ENCODE measurements around the gene DCAF6.
"Not testable (repeated sequence)": the region's sequence is repeated elsewhere in the genome, so short reads cannot be mapped to it uniquely, and the experiment has no call there.

The DCAF6 gene

GRCh38 chr1:167924102-167924501 is 12.4 kb upstream of the DCAF6 start:
- no peak for DNase-seq

DNA sequence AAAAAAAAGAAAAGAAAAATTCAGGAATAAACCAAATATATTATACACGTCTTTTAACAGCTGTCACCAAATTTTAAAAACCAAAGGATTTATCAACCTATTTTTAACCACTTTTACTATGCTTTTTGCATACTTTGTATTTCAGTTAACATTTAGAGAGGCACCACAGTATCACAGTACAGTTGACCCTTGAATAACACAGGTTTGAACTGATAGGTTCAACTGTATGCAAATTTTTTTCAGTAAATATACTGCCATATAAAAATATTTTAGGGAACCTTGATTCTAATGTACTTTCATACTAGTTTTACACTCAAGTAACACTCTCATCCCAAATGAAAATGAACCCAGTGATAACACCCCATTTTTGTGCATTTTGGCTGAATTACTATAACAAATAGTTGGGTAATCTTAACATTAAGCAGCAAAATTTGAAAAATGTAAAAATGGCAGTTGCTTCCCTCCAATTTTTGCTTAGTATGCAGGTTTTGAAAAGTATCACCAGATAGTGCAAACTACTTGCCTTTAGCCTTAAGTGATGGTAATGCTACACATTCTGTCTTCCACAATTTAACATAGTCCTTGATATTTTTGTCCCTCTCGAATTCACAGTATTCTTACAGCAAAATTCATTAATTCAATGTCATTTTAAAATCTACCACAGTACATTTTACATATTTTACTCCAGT is 11.8 kb upstream of the DCAF6 start:
- DNase-seq = no peak

DNA sequence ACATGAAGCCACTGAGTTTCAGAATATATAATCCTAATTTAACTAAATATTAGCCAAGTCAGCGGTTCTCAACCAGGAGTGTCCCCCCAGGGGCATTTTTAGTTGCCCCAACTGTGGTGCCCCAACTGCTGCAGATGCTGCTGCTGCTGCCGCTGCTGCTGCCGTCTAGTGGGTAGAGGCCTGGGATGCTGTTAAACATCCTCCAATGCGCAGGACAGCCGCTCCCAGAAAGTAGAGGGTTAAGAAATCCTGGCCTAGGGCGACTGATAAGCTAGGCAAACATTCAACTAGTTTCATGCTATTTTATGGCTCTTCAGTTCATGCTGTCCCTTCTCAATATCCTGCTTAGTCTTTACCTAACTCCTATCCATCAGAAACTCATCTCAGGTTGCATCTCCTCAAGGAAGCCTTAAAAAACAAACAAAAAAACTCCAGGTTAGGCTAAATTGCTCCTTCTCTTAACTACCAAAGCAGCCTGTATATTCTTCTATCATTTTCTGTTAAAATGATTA is 9.9 kb upstream of the DCAF6 start:
- no peak for DNase-seq

- no peak for DNase-seq
Observed at GRCh38 chr1:167927046-167927754, 9.3 kb upstream of the DCAF6 start.

GRCh38 chr1:167928457-167928852 is 8.0 kb upstream of the DCAF6 start:
- DNase-seq = no peak

DNA sequence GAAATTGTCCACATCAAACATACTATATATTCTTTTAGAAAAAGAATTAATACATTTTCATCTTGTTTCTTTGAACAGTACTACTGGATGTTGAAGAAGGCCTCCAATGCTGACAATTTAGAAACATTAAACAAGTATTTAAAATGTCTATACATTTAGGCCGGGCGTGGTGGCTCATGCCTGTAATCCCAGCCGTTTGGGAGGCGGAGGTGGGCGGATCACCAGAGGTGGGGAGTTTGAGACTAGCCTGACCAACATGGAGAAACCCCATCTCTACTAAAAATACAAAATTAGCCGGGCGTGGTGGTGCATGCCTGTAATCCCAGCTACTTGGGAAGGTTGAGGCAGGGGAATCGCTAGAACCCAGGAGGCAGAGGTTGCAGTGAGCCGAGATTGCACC is 7.6 kb upstream of the DCAF6 start:
- not testable (repeated sequence) for DNase-seq

DNA sequence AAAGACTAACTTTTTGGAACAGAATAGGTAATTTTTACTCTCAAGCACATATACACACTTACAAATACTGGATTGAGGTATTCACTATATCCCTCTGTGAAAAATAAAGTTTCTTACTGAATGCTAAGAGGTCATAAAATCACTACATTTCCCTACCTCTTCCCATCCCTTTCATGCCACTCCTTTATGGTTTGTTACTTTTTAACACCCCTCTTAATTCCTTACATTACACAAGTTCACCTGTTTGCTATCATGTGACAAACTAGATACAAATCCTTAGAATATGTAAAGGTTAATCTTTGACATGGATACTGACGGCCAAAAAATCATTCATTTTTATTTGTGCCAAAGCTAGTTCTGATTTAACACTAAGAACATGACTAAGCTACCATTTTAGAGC is 6.8 kb upstream of the DCAF6 start:
- no peak for DNase-seq

- no peak for DNase-seq
Observed at GRCh38 chr1:167933788-167934187, 2.7 kb upstream of the DCAF6 start.

GRCh38 chr1:167934426-167935215 is 1.9 kb upstream of the DCAF6 start:
- no peak for DNase-seq

DNA sequence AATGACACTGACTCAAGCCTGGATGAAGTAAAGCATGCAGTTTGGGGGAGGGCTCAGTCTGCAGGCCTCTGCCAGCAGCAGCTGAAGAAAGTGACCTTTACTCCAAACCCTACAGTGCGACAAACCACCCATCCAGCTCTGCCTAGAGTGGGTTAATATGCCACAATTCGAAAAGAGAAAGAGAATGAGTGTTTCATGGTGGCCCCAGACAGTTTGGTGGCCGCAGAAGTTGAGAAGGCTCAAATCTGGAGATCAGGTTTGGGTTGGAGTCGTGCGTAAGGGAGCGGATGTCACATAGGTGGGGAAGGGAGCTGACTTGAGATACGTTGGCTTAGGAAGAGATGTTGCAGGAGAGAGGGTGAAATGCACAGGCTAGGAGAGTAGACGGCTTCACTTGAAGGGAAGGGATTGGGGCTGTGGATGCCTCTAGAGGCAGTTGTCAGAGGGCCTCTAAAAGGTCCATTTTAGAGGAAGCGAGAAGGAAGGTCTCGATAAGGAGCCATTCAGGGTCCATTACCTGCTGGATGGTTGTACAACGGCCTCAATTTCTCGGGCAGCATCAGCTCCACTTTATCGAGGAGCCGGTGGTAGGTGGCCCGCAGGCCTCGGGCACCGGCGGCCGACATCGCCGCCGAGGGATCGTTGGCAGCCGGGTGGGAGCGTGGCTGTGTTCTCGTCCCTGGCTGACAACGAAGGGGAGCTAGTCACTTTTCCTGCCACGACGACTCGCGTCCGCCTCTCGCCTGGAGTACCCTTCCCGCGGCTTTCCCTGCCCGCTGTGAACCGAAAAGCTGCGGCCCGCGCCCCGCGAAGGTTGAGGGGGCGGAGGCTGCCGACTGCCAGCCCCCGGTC is 1.0 kb upstream of the DCAF6 start:
- peak; percentile 35 for DNase-seq

DNA sequence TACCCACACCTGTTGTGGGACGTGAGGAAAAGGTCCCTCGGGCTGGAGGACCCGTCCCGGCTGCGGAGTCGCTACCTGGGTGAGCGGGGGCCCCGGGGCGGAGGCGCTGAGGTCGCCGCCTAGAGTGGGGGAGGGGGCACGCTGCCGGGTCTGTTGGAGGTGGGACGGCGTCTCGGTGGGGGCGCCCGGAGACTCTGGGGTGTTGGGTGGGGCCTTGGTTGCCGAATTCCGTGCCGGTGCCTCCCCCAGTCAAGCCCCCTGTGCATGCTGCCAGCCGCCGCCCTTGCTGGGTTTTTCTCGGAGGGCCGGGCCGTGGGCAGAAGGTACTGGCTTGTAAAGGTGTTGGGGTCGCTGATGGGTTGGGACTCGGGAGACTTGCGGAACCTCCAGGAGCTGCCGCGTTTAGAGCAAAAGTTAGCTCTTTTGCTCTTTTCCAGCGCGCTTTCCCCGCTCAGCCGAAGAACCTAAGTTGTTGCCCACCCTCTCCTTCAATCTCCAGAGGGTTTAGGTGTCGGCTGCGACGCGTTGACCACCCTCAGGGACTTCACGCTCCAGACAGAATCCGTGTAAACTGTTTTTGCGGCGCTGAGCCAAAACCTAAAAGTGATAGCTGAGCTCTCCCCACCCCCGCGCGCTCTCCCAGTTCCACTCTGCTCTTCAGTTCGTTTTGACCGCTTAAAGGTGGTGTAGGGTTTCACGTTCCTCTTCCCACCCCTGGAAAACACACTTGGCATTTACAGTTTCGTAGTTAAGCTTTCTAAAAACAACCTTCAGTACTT is 636 bp downstream of the DCAF6 start, which contains the start of gene MPC2:
MPC2 (minus strand) TSS at position 143 of the 779 bp plus-strand sequence. CDS start 1,231 bp downstream, outside the sequence.
- DNase-seq = peak; percentile 66

GRCh38 chr1:167937709-167938010 is 1.2 kb downstream of the DCAF6 start:
- DNase-seq = no peak

DNA sequence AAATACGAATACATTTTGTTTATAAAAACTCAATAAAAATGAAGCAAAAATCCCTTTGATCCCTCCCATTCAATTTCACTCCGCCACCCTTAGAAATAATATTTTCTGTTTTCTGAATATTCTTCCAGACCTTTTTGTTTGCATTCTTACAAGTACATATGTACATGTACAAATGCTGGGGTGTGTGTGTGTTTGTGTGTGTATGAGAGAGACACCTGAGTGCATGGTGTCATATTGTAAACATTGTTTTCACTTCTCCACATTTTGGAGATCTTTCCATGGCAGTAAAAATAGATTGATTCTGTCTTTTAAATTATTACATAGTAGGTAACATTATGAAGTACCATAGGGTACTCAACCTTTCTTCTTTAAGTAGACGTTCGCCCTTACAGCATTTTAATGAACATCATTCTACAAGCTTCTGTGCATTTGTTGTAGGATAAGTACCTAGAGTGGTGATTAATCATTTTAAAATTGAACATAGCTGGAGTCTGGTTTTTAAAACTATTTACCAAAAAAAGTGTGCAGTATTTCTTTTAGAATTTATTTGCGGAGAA is 1.7 kb downstream of the DCAF6 start:
- no peak for DNase-seq

GRCh38 chr1:167940264-167940663 is 3.8 kb downstream of the DCAF6 start:
- DNase-seq = no peak

GRCh38 chr1:167943541-167943940 is 7.1 kb downstream of the DCAF6 start:
- DNase-seq = no peak

DNA sequence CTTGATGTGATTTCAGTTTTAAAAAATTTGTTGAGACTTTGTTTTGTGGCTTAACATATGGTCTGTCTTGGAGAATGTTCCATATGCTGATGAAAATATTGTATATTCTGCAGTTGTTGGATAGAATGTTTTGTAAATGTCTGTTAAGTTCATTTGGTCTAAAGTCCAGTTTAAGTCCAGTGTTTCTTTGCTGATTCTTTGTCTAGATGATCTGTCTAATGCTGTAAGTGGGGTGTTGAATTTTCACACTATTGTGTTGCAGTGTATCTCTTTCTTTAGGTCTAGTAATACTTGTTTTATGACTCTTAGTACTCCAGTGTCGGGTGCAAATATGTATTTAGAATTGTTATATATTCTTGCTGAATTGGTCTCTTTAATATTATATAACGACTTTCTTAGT is 11.2 kb downstream of the DCAF6 start:
- DNase-seq = no peak

DNA sequence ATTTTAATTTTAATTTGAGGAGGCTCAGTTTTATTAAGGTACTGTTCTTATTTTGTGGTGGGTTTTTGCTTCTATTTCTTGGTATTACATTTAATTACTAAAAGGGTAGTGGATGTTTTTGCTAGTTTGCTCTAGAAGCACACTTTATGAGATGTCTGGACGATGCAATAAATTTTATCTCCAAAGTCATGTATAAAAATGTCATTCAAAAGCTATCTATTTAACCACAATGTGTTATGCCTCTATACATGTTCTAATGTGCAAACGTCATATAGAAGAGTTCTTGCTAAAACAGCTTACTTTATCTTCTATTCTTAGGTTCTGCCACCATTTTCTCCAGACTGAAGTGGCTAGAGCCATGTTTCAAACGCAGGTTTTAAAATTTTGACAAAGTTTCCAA is 13.3 kb downstream of the DCAF6 start:
- DNase-seq = no peak

- no peak for DNase-seq
Observed at GRCh38 chr1:167950569-167950968, 14.1 kb downstream of the DCAF6 start.

DNA sequence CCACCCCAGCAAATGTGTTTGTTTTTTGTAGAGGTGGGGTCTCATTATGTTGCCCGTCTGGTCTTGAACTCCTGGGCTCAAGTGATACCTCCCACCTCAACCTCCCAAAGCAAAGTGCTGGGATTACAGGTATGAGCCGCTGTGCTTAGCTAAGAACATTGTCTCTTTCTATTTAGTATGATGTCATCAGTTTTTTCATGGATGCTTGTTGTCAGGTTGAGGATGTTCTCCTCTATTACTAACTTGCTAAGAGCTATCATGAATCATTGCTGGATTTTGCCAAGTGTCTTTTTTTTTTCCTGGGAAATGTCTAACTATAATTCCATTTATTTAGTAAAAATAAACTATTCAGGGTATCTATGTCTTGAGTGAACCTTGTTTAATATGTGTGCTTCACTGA is 19.4 kb downstream of the DCAF6 start:
- no peak for DNase-seq

- no peak for DNase-seq
Observed at GRCh38 chr1:167957710-167958109, 21.2 kb downstream of the DCAF6 start.

DNA sequence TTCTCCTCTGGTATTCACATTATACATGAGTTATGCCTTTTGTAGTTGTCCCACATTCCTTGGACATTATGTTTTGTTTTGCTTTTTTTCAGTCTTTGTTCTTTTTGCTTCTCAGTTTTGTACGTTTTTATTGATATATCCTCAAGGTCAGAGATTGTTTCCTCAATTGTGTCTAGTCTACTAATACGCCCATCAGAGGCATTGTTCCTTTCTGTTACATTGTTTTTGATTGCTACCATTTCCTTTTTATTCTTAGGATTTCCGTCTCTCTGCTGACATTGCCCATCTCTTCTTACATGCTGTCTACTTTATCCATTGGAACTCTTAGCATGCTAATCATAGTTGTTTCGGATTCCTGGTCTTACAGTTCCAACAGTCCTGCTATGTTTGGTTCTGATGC is 28.2 kb downstream of the DCAF6 start:
- DNase-seq = no peak

GRCh38 chr1:167966050-167966449 is 29.6 kb downstream of the DCAF6 start:
- DNase-seq = no peak
